ENCODE data around the gene TWSG1. TPM values are rescaled to one million over a fixed set of nuclear protein-coding genes. Genes with fewer than 3 reads are reported as not detected.

Gene TWSG1
- total RNA-seq, 2 experiments from 2014 or later = 13.3 to 14.9 TPM

DNA sequence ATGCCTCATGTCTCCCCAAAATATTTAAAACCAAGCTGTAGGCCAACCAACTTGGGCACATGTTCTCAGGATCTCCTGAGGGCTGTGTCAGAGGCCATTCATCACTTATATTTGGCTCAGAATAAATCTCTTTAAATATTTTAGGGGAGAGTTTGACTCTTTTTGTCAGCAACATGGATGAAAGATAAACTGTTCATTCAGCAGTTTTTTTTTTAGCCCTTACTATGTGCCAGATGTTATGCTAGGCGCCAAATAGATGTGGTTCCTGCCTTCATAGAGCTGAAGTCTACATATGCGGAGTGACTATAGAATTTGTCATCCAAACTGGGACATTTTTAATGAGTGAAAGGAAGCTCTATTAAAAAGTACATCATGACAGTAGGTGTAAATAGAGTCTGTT is 42.5 kb upstream of the TWSG1 start:
- POLR2A ChIA-PET = no interaction called here

DNA sequence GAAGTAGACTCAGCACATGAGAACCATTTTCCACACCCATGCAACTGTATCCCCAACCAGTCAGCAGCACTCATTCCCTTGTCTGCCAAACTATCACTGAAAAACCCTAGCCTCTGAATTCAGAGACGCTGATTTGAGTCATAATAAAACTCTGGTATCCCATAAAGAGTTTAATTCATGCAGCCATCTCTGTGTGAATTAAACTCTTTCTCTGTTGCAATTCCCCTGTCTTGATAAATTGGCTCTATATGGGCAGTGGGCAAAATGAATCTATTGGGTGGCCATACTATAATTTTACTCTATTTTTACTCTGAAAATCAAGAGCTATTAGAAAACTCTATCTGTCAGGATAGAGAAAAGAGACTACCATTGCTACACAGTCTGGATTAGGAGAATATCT is 40.6 kb upstream of the TWSG1 start:
- DNase-seq = no peak
- H3K4me3 Mint-ChIP-seq = no peak overlapping the region
- intact Hi-C loops (cut with micrococcal nuclease) = no loop called here
- ATAC-seq = no peak
- H3K36me3 Mint-ChIP-seq (ENCODE audit: low read depth) = peaks cover 8% of the 10 kb centered on the region
- peaks cover 30% of the 10 kb centered on the region for H3K9me3 Mint-ChIP-seq
- TF ChIP-seq, protein P1, sequence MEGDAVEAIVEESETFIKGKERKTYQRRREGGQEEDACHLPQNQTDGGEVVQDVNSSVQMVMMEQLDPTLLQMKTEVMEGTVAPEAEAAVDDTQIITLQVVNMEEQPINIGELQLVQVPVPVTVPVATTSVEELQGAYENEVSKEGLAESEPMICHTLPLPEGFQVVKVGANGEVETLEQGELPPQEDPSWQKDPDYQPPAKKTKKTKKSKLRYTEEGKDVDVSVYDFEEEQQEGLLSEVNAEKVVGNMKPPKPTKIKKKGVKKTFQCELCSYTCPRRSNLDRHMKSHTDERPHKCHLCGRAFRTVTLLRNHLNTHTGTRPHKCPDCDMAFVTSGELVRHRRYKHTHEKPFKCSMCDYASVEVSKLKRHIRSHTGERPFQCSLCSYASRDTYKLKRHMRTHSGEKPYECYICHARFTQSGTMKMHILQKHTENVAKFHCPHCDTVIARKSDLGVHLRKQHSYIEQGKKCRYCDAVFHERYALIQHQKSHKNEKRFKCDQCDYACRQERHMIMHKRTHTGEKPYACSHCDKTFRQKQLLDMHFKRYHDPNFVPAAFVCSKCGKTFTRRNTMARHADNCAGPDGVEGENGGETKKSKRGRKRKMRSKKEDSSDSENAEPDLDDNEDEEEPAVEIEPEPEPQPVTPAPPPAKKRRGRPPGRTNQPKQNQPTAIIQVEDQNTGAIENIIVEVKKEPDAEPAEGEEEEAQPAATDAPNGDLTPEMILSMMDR (IDR thresholded peaks at IDR 0.05) = no peak
- no peak overlapping the region for H3K27ac Mint-ChIP-seq
- ChIA-PET CTCF (no interaction called here), POLR2A (interaction anchor here (0.6 kb wide), 2 partner anchors 33 to 54 kb away, joined by 3 read pairs; no protein-coding TSS in a partner anchor)
- no peaks in the 10 kb centered on the region for H3K4me1 Mint-ChIP-seq (ENCODE audit: low read depth)
- no peaks in the 10 kb centered on the region for H3K27me3 Mint-ChIP-seq

More for the DNA sequence above, 42.5 kb upstream of the TWSG1 start:
- H3K27me3 Mint-ChIP-seq = no peaks in the 10 kb centered on the region
- intact Hi-C loops (cut with micrococcal nuclease) = no loop called here
- DNase-seq (no peak), ATAC-seq (no peak)
- no peaks in the 10 kb centered on the region for H3K4me1 Mint-ChIP-seq (ENCODE audit: low read depth)
- TF ChIP-seq, protein P1 (IDR thresholded peaks at IDR 0.05) = no peak
- H3K27ac Mint-ChIP-seq = no peak overlapping the region
- H3K36me3 Mint-ChIP-seq (ENCODE audit: low read depth) = peaks cover 12% of the 10 kb centered on the region
- peaks cover 30% of the 10 kb centered on the region for H3K9me3 Mint-ChIP-seq
- H3K4me3 Mint-ChIP-seq = no peak overlapping the region
- CTCF ChIA-PET = no interaction called here

DNA sequence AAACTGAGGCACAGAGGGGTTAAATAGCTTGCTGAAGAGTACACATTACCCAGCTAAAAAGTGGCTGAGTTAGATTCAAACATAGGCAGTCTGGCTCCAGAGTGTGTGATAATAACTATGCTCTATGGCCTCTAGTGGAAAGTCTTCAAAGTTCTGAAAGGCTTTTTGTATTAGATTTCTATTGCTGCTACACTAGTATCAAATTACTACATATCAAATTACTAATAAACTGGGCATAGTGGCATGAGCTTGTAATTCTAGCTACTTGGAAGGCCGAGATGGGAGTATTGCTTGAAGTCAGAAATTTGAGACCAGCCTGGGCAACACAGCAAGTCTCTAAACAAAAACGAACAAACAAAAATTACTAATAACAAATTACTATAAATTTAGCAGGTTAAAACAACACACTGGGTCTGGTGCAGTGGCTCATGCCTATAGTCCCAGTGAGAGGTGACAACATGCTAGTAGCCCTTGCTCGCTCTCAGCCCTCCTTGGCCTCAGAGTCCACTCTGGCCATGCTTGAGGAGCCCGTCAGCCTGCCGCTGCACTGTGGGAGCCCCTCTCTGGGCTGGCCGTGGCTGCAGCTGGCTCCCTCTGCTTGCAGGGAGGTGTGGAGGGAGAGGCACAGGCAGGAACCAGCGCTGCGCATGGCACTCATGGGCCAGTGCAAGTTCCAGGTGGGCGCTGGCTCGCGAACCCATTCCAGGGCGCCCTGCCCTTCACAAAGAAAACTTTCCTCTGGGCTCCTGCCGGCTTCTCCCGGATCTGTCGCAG is 38.2 kb upstream of the TWSG1 start:
- ChIA-PET POLR2A (no interaction called here), CTCF (no interaction called here)
- intact Hi-C loops (cut with micrococcal nuclease) = no loop called here
- Mint-ChIP-seq H3K36me3 (ENCODE audit: low read depth) (peaks cover 4% of the 10 kb centered on the region), H3K27ac (no peak overlapping the region), H3K27me3 (no peaks in the 10 kb centered on the region), H3K4me1 (ENCODE audit: low read depth) (no peaks in the 10 kb centered on the region), H3K4me3 (no peak overlapping the region), H3K9me3 (peaks cover 26% of the 10 kb centered on the region)
- no peak for ATAC-seq
- DNase-seq = no peak
- TF ChIP-seq, protein P1 (IDR thresholded peaks at IDR 0.05) = no peak

DNA sequence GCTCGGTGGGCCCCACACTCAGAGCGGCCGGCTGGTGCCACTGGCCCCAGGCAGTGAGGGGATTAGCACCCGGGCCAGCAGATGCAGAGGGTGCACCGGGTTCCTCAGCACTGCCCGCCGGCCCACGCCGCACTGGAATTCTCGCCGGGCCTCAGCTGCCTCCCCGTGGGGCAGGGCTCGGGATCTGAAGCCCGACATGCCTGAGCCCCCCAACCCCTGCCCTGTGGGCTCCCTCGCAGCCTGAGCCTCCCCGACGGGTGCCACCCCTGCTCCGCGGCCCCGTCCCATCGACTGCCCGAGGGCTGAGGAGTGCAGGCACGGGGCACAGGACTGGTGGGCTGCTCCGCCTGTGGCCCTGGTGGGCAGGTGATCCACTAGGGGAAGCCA is 37.6 kb upstream of the TWSG1 start:
- ChIA-PET POLR2A (no interaction called here), CTCF (no interaction called here)
- H3K27ac Mint-ChIP-seq = no peak overlapping the region
- H3K9me3 Mint-ChIP-seq = peaks cover 23% of the 10 kb centered on the region
- peaks cover 4% of the 10 kb centered on the region for H3K36me3 Mint-ChIP-seq (ENCODE audit: low read depth)
- no peak overlapping the region for H3K4me3 Mint-ChIP-seq
- no peak for ATAC-seq
- TF ChIP-seq, protein P1 (IDR thresholded peaks at IDR 0.05) = no peak
- intact Hi-C loops (cut with micrococcal nuclease) = no loop called here
- DNase-seq = no peak
- no peaks in the 10 kb centered on the region for H3K27me3 Mint-ChIP-seq
- no peaks in the 10 kb centered on the region for H3K4me1 Mint-ChIP-seq (ENCODE audit: low read depth)

DNA sequence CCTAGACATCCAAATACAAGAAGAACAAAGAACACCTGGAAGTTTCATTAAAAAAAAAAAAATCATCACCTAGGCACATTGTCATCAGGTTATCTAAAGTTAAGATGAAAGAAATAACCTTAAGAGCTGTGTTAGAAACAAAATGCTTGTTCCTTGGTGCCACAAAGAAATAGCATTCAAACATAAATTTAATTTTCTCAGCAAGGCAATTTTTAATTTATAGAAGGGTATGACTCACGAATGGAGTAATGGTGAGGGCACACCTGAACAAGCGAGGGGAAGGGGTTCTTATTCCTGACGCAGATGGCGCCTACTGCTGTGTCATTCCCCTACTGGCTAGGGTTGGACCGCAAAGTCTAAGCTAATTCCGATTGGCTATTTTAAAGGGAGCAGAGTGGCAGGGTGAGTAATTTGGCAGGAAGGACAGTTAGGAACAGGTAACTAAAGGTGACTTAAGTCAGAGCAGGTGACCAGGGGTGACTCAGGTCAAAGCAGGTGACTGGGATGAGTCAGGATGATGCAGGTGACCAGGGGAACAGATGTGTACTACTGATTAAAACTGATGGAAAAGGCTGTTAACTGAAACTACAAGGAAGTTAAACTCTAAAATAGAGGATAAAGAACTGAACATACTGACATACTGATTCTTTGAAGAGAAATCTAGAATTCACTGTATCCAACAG is 30.0 kb upstream of the TWSG1 start:
- Mint-ChIP-seq H3K4me1 (ENCODE audit: low read depth) (no peaks in the 10 kb centered on the region), H3K36me3 (ENCODE audit: low read depth) (peaks cover 7% of the 10 kb centered on the region), H3K27me3 (peaks cover 3% of the 10 kb centered on the region), H3K27ac (no peak overlapping the region), H3K4me3 (no peak overlapping the region), H3K9me3 (peaks cover 38% of the 10 kb centered on the region)
- TF ChIP-seq, protein P1 (IDR thresholded peaks at IDR 0.05) = no peak
- no peak for DNase-seq
- CTCF ChIA-PET = no interaction called here
- no peak for ATAC-seq
- intact Hi-C loops (cut with micrococcal nuclease) = no loop called here
- POLR2A ChIA-PET = interaction anchor here (0.7 kb wide), 1 partner anchor 34 kb away, joined by 3 read pairs; no protein-coding TSS in a partner anchor
